GM21390 (cell line): ENCODE measurements around the gene RPS6KL1.

Source experiments
- ATAC-seq: cut with Tn5 transposase; IDR thresholded peaks from one replicate; pipeline ENCODE4 v1.9.1; 2021; ENCODE audit not compliant: unreplicated experiment

RPS6KL1 gene

GRCh38 chr14:74913986-74914573 lies 9.0 kb downstream of the RPS6KL1 start:
- ATAC-seq, result no peak

- no peak for ATAC-seq
Observed at GRCh38 chr14:74913393-74913910, 9.6 kb downstream of the RPS6KL1 start.

- no peak for ATAC-seq
Observed at GRCh38 chr14:74912801-74913200, 10.3 kb downstream of the RPS6KL1 start.

- ATAC-seq, result no peak
Observed at GRCh38 chr14:74912111-74912510, 10.9 kb downstream of the RPS6KL1 start.

GRCh38 chr14:74911704-74912103 lies 11.4 kb downstream of the RPS6KL1 start:
- ATAC-seq, result no peak

GRCh38 chr14:74911221-74911620 lies 11.8 kb downstream of the RPS6KL1 start:
- ATAC-seq, result no peak

GRCh38 chr14:74910556-74910955 lies 12.5 kb downstream of the RPS6KL1 start:
- ATAC-seq, result no peak

- ATAC-seq, result no peak
Observed at GRCh38 chr14:74909911-74910310, 13.1 kb downstream of the RPS6KL1 start.

- no peak for ATAC-seq
Observed at GRCh38 chr14:74909501-74909900, 13.6 kb downstream of the RPS6KL1 start.

GRCh38 chr14:74908861-74909341 lies 14.2 kb downstream of the RPS6KL1 start:
- no peak for ATAC-seq

- ATAC-seq, result no peak
Observed at GRCh38 chr14:74907744-74908143, 15.3 kb downstream of the RPS6KL1 start.

- no peak for ATAC-seq
Observed at GRCh38 chr14:74906925-74907521, 16.0 kb downstream of the RPS6KL1 start.

GRCh38 chr14:74905595-74906142 lies 17.4 kb downstream of the RPS6KL1 start:
- no peak for ATAC-seq

- no peak for ATAC-seq
Observed at GRCh38 chr14:74904635-74905503, 18.2 kb downstream of the RPS6KL1 start.

GRCh38 chr14:74902941-74903705 lies 19.9 kb downstream of the RPS6KL1 start:
- ATAC-seq, result no peak

GRCh38 chr14:74898694-74899093 lies 24.4 kb downstream of the RPS6KL1 start:
- no peak for ATAC-seq

GRCh38 chr14:74898083-74898482 lies 25.0 kb downstream of the RPS6KL1 start:
- ATAC-seq, result no peak

GRCh38 chr14:74897642-74898041 lies 25.4 kb downstream of the RPS6KL1 start:
- ATAC-seq, result no peak

GRCh38 chr14:74896400-74896799 lies 26.7 kb downstream of the RPS6KL1 start:
- ATAC-seq, result no peak

GRCh38 chr14:74893614-74894091 lies 29.4 kb downstream of the RPS6KL1 start:
- ATAC-seq, result peak; percentile 61
